Stimulated activated CD8-positive, alpha-beta memory T cell treated with anti-CD3 and anti-CD28 coated beads, Interleukin-2, amount 100 ng/mL, for 48 hours (primary cell): ENCODE results near the gene PROKR1.
"Not testable (repeated sequence)": the region's sequence is repeated elsewhere in the genome, so short reads cannot be mapped to it uniquely, and the experiment has no call there.

ENCODE experiments used
- DNase-seq, 2 donors: peaks; one replicate each; pipeline ENCODE4 v3.0.0-alpha.2; 2020; ENCODE audit warnings: low read depth in 2 of 2

The PROKR1 gene

DNA sequence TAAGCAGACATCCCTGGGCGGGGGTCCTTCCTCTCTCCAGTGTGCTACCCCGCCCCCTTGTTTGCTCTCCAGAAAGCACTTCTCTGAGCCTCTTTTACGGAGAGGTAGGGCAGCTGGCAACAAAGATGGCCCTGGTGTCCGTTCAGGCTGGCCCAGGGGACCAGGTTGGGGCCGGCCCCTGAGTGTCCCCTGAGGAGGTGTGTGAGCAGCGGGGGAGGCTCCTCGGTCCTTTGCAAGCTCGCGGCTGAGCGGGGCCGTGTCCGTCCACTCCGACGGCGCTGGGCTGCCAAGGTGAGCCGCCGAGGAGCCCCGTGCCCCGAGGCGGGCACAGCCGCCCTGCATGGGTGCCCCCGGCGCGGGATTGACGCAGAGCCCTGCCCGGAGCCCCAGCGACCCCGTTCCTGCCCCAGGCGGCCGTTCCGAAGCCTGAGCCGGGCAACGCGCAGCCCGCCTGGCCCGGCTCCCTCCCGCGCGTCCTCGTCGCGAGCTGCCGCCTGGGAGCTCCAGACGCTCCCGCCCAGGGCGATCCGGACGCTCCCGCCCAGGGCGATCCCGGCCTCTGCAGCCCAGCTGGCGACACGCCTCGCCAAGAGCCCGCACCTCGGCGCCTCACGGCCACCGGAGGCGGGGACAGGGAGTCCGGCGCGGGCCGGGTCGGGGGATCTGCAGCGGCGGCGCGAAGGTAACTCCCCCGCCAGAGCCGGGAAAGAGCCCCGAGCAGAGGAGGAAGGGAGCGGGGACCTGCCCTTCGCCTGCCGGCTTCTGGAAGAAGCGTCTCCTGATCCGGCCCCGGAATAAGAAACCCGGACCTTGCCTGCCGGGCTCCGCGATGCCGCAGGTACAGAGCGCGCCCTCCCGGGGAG is at the start of gene PROKR1:
Gene PROKR1, plus strand, starts transcription at position 569 of the 863 bp plus-strand sequence. CDS start 2,243 bp downstream, outside the sequence.
- no peak for DNase-seq

DNA sequence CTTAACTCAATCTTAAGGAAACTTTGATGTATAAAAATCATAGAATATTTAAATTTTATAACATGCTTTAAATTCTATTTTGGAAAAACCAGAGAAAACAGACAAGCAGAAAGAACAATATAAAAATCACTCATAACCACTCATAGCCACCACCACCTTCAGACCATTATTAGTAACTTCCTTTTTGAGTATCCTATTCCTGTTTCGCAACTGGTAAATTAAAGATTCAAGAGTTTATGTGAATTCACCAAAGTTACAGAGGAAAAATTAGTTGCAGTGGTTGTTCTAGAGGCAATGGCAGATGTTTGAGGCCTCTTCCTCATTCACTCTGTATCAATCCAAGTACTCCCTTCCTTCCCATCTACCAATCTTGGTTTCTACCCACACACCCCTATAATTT is 49.3 kb upstream of the PROKR1 start:
- DNase-seq, result no peak

DNA sequence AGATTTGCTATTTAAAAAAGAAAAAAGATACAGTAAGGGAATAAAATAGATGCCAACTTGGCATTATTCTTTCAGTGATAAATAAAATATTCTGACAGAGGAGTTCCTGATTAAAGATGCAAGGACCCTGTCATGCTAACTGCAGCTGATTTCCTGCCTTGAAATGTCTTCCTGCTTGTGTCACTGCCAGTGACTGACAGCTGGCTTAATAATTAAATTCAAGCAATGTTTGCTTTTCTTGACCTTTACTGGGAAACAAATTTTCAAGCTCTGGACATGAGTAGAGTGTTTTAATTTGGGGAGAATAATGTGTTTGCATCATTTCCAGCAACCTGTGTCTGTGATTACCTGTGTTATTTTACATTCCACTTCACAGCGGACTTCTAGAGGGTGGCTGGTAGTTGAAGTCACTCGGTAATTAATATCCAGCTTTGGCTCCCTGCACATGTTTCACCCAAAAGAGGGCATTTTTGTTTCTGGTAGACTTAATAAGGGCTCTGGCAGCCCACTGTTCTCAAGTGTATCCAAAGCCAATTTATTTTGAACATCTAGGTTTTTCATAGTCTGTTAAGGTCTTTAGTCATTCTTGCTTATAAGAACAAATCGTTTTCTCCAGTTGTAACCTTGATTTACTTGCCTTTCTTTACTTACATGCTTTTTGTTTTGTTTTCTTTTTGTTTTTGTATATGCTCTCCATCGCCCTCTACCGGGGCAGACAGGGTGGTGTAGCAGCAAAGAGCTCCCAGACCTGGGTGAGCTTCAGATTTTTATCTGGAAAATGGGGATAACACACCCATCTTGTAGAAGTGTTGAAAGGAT is 48.5 kb upstream of the PROKR1 start:
- DNase-seq, result peak; percentile 13 to 14

DNA sequence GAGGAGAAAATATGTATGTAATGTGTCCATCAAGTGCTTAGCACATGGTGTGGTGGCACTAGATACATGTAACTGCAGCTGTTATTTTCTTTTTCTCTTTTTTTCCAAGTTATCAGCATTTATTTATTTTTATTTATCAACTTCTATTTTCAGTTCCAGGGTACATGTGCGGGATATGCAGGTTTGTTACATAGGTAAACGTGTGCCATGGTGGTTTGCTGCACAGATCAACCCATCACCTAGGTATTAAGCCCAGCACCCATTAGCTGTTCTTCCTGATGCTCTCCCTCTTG is 47.9 kb upstream of the PROKR1 start:
- not testable (repeated sequence) for DNase-seq

DNA sequence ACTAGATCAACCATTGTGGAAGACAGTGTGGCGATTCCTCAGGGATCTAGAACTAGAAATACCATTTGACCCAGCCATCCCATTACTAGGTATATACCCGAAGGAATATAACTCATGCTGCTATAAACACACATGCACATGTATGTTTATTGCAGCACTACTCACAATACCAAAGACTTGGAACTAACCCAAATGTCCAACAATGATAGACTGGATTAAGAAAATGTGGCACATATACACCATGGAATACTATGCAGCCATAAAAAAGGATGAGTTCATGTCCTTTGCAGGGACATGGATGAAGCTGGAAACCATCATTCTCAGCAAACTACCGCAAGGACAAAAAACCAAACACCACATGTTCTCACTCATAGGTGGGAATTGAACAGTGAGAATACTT is 42.9 kb upstream of the PROKR1 start:
- not testable (repeated sequence) for DNase-seq

DNA sequence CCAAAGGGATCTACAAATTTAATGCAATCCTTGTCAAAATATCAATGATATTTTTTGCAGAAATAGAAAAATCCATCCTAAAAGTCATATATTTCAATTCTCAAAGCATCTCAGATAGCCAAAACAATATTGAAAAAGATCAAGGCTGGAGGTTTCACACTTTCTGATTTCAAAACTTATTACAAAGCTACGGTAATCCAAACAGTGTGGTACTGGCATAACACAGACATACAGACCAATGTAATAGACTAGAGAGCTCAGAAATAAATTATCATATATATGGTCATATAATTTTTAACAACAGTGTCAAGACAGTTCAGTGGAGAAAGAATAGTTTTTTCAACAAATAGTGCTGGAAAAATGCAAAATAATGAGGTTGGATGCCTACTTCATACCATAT is 40.3 kb upstream of the PROKR1 start:
- no peak for DNase-seq

DNA sequence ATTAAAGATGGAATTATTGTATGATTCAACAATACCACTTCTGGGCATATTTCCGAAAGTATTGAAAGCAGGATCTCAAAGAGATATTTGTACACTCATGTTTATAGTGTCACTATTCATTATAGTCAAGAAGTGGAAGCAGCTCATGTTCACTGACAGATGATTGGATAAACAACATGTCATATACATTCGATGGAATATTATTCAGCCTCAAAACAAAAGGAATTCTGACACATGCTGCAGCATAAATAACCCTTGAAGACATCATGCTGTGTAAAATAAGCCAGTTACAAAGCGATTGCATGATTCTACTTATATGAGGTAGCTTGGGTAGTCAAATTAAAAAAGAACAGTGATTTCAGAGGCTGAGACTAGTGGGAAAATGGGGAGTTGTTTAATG is 39.3 kb upstream of the PROKR1 start:
- no peak for DNase-seq

DNA sequence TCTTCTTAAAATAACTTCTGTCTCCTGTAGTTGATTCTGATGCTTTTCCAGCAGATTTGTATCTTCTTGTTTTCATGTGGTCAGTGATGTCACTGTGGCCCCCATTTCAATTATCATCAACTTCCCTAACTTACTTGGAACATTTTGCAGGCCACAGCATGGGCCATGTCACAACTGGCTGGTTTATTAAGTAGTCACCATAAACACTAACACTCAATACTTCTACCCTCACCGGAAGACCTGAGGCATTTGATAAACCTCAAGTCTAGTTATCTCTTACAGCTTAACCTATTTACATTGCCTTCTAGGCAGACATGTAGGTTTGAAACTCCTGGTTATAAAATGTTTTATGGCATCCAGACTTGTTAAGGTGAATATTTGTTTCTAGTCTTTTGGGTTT is 37.4 kb upstream of the PROKR1 start:
- no peak for DNase-seq

DNA sequence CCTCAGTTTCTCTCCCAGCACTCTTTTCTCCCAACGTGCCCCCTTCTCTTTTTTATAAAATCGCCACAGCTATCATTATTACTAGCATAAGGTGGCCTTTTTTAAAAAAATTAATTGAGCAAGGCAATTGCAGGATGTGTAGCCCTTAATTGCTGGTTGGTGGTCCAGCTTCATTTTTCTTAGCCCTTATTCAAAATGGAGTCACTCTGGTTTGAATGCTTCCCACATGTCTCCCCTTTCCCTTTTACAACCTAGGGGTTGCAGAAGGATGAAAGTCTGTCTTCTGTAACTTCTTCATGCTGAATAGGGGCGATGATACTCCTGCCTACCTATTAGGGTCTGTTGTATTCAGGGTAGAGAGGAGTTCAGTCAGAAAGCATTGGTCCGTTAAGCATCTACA is 36.6 kb upstream of the PROKR1 start:
- DNase-seq, result no peak

DNA sequence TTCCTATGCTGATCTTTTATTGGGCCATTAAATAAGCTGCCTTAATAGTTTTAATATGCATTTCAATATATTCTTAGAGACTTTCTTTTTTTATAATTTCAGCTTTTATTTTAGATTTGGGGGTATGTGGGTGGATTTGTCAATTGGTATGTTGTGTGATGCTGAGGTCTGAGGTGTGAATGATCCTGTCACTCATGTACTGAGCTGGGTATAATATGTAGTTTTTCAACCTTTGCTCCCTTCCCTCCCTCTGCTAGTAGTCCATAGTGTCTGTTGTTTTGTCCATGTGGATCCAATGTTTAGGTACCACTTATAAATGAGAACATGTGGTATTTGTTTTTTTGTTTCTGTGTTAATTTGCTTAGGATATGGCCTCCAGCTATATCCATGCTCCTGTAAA is 35.5 kb upstream of the PROKR1 start:
- no peak for DNase-seq

DNA sequence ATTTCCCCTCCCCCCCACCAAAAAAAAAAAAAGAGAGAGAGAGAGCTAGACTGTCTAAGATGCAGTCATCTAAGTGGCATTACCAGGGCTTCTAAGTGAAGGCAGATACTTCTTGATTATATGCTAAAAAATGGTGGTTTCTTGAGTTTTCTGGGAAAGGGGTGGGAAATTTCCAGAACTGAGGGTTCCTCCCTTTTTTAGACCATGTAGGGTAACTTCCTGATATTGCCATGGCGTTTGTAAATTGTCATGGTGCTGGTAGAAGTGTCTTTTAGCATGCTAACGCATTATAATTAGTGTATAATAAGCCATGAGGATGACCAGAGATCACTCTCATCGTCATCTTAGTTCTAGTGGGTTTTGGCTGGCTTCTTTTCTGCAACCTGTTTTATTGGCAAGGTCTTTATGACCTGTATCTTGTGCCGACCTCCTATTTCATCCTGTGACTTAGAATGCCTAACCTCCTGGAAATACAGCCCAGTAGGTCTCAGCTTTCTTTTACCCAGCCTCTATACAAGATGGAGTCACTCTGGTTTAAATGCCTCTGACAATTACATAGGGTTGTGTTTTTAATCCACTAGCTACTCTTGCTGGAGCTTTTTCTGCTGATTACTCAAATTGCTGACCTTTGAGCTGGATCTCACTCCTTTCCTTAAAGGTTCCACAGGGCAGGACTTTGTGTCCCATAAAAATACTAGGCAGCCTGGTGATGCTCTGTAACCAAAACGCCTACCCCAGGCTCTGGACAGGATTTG is 30.4 kb upstream of the PROKR1 start:
- no peak for DNase-seq

DNA sequence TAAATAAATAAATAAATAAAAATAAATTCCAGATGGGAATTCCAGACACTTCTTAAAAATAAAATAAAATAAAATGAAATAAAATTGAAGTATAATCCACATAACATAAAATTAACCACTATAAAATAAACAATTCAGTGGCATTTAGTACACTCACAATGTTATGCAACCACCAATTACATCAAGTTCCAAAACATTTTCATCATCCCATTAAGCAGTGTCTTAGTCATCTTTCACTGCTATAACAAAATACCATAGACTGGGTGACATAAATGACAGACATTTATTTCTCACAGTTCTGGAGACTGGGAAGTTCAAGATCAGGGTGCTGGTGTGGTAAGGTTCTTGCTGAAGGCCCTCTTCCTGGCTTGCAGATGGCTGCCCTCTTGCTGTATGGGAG is 22.6 kb upstream of the PROKR1 start:
- DNase-seq, result no peak

DNA sequence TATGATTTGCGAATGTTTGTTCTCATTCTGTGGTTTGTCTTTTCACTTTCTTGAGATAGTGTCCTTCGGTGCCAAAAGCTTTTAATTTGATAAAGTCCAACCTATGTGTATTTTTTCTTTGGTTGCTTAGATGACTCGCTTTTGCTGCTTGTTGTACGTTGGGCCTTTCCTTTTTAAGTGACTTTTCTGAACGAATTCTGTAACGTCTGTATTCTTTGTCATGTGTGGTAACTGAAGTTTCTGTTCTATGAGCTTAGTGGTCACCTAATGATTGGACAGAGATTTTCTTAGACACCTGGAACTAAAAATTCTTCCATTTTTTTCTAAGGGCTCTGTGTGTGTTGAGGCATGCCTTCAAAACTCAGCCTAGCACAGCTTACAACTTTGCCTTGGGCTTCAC is 19.6 kb upstream of the PROKR1 start:
- DNase-seq, result no peak

DNA sequence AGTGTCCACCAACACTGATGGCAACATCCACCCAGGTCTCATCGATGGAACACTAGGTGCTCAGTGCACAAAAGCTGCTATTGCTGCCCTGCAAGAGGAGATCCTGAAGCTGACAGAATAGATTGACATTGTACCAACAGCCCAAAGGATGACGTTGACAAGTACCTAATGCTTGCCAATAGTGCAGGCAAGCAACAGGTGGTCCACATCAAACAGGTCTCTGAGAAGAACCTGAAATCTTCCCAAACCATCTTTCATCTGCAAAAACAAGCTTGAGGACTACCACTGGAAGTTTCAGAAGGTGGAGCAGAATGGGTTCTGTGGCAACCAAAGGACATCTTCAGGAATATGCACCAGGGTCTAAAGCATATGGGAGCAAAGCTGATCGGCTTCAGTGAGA is 15.8 kb upstream of the PROKR1 start:
- DNase-seq, result no peak

DNA sequence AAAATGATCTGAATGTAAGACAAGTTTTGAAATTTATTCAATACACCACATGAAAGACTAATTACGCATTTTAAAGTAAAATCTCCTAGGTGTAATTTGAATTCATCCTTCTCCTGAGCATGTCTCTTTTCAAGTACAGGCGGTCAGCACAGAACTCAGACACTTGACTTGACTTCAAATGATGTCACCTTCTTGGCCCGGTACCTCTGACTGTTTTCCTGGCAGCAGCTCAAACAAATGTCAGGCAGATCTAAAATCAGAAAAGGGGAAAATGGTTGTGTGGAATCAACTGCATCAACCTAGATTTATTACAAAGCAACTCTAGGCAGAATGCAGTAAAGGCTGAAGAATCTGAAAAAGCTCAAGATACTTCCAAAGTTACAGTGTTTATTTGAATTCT is 11.4 kb upstream of the PROKR1 start:
- no peak for DNase-seq

DNA sequence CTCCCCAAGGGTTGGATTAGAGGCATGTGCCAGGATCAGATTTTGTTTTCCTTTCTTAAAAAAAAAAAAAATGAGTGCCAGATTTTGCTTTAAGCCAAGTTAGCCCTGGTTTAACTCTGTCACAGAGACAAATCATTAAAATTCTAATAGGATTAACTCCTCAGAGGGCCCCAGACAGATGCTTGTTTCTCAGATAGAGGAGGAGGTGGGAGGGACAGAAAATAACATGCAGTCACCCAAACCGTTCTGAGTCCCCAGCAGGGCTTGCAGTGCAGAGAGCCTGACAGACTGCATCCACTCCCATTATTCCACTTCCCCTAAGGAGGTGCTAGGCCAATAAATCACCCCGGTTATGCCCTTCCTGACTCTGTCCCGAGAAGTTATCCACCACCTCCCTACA is 6.3 kb upstream of the PROKR1 start:
- no peak for DNase-seq

DNA sequence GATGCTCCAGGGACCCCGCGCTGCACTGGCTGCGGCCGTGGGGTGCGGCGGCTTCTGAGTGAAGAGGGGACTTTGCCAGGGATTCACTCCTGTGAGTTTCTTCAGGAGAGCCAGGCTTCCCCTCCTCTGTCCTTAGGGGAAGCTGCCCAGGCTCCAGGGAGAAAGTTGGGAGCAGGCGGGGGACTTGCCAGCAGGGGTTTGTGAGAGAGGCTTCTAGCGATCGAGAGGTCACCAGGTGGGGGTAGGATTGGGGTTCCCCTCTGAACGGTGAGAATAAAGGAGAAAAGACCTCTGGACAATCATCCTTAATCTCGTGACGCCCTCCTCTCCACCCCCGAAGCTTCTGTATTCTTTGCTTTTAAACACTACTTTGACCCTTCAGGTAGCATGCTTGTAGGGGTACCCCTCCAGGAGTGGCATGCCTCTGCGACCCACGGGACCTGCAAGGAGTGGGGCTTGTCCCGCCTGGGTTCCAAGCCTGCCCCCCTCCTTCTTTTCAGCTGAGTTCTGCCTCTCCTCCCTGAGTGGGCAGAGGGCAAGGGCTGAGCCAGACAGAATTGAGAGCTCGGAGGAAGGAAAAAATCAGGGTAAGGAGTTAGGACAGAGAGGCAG is 601 bp downstream of the PROKR1 start:
- DNase-seq, result no peak

DNA sequence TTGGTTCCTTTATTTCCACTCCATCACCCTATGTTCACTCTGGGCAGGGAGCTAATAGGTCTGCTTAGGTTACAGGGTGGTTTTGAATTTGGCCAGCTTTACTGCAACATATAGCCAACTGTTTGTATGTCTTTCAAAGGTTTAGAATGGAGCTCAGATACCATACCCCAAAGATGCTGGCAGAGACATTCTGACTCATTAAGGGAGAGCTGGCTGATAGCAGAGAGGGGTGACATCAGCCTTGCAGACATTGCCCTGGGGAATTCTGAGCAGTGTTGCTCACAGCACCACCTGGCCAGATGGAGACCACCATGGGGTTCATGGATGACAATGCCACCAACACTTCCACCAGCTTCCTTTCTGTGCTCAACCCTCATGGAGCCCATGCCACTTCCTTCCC is 2.1 kb downstream of the PROKR1 start:
- no peak for DNase-seq

DNA sequence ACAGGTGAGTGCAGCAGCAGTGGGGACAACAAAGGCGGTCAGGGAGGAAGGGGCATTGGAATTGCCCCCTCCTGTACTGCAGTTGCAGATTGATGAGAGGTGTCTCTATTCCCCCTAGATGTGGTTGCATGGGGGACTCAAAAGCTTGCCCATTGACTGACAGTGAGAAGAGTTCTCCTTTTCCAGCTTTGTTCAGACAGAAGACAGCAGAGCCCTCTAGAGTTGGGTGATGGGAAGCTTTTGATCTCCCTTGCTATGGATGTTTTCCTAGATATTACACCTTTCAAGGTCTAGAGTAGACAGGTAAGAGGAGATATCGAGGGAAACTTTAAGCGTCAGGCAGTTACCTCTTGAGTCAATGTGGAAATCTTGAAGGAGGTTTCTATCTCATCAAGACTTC is 2.9 kb downstream of the PROKR1 start:
- no peak for DNase-seq

DNA sequence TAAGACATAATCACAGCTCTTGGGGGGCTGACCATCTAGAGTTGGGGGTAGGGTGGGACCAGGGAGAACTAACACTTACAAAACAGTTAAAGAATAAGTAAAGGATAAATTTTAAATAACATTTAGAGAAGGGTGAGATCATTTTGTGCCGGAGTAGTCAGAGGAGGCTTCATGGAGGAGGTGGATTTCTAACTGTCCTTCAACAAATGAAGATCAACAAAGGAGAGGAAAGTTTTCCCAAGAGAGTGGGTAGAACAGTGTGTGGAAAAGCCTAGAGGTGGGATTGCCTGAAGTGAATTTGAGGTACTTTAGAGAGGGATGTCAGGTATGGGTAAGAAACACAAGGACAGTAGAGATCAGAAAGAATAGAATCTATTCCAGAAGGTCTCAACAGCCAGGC is 7.3 kb downstream of the PROKR1 start:
- DNase-seq, result no peak

DNA sequence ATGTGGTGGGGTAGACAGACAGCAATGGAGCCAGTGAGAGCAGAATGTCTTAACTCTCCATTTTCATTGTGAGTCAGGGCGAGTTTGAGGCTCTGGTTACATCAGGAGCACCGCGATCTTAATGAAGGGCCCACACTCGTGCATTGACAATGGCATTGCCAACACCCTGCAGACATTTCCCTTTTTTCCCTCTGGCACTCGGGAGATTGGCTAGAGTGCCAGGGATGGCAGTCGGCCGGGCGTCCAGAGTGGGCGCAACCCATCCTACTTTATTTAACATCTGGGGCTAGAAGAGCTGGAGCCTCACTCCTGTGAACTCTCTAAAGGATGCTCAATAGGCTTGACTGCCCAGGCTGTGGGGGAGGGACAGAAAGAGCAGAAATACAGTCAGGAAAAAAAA is 9.7 kb downstream of the PROKR1 start:
- no peak for DNase-seq

DNA sequence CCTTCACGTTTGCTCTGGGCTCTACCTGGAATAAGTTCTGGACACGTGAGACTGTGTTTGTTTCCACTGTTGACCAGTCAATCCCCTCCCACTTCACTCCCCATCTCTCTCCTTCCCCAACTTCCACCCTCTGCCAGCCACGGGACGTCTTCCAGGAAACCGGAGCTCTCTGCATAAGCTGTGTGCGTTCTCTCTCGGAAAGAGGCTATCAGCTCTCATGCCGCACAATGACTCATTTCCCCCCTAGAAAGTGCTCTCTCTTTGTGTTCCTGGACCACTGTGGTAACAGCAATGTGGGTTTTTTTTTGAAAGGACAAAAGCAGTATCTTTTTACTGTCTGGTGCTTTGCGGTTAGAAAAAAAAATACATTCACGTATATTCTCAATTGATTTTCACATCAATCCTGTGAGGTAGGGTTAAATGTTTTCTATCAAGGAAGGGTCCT is 10.2 kb downstream of the PROKR1 start:
- peak; percentile 25 to 46 for DNase-seq
